Measurements from ENCODE around the gene PPP2R3A. TPM values are rescaled to one million over a fixed set of nuclear protein-coding genes. Genes with fewer than 3 reads are reported as not detected.

The PPP2R3A gene
- polyA plus RNA-seq (2011; rRNA removed) (7.4 and 13.5 TPM in 2 replicates), polyA minus RNA-seq (2011; rRNA and poly(A)+ RNA removed) (15.5 and 16.7 TPM in 2 replicates)

GRCh38 chr3:135965506-135966270, at the start of gene PPP2R3A:
PPP2R3A (plus strand) TSS chr3:135965728; CDS start chr3:136001499, 35,771 bp downstream.
- CTCF ChIA-PET = interaction anchor here (0.5 to 1.6 kb wide), 4 partner anchors 56 to 125 kb away, joined by 3 to 9 read pairs (median 4); no protein-coding TSS in a partner anchor
- POLR2A ChIA-PET = interaction anchor here (1.1 kb wide), 1 partner anchor 44 kb away, joined by 10 read pairs; no protein-coding TSS in a partner anchor
- Histone ChIP-seq H3K27me3 (ENCODE audit: control insufficient read depth, insufficient read depth, low read length) (no peaks in the 10 kb centered on the region), H3K36me3 (ENCODE audit: control insufficient read depth, insufficient read depth, low read length) (no peaks in the 10 kb centered on the region), H3K4me3 (ENCODE audit: low read depth, low read length) (peak within 1 kb of the TSS; percentile 60)
- peak; percentile 27 for DNase-seq (ENCODE audit: low read depth)
- TF ChIP-seq CTCF (IDR thresholded peaks at IDR 0.05; ENCODE audit: insufficient read depth, low read depth, low read length) = no peak

GRCh38 chr3:135916310-135916709, 49.2 kb upstream of the PPP2R3A start:
- TF ChIP-seq CTCF (IDR thresholded peaks at IDR 0.05; ENCODE audit: insufficient read depth, low read depth, low read length) = no peak
- Histone ChIP-seq H3K4me3 (ENCODE audit: low read depth, low read length) (no peak overlapping the region), H3K27me3 (ENCODE audit: control insufficient read depth, insufficient read depth, low read length) (no peaks in the 10 kb centered on the region), H3K36me3 (ENCODE audit: control insufficient read depth, insufficient read depth, low read length) (no peaks in the 10 kb centered on the region)
- CTCF ChIA-PET = interaction anchor here (1.1 to 14.4 kb wide), 6 partner anchors 9 to 128 kb away, joined by 3 to 269 read pairs (median 6); no protein-coding TSS in a partner anchor
- POLR2A ChIA-PET = no interaction called here
- no peak for DNase-seq (ENCODE audit: low read depth)

GRCh38 chr3:135917076-135917475, 48.5 kb upstream of the PPP2R3A start:
- Histone ChIP-seq H3K4me3 (ENCODE audit: low read depth, low read length) (no peak overlapping the region), H3K27me3 (ENCODE audit: control insufficient read depth, insufficient read depth, low read length) (no peaks in the 10 kb centered on the region), H3K36me3 (ENCODE audit: control insufficient read depth, insufficient read depth, low read length) (no peaks in the 10 kb centered on the region)
- POLR2A ChIA-PET = no interaction called here
- CTCF ChIA-PET = interaction anchor here (1.1 to 14.4 kb wide), 6 partner anchors 9 to 127 kb away, joined by 3 to 269 read pairs (median 6); no protein-coding TSS in a partner anchor
- DNase-seq (ENCODE audit: low read depth) = no peak
- TF ChIP-seq CTCF (IDR thresholded peaks at IDR 0.05; ENCODE audit: insufficient read depth, low read depth, low read length) = no peak

- no peak for DNase-seq (ENCODE audit: low read depth)
- no peak for TF ChIP-seq CTCF (IDR thresholded peaks at IDR 0.05; ENCODE audit: insufficient read depth, low read depth, low read length)
- CTCF ChIA-PET = interaction anchor here (0.6 to 14.4 kb wide), 13 partner anchors 9 to 126 kb away, joined by 3 to 269 read pairs (median 3); no protein-coding TSS in a partner anchor
- Histone ChIP-seq H3K4me3 (ENCODE audit: low read depth, low read length) (no peak overlapping the region), H3K36me3 (ENCODE audit: control insufficient read depth, insufficient read depth, low read length) (no peaks in the 10 kb centered on the region), H3K27me3 (ENCODE audit: control insufficient read depth, insufficient read depth, low read length) (no peaks in the 10 kb centered on the region)
- POLR2A ChIA-PET = no interaction called here
Measured at GRCh38 chr3:135917927-135918597, 47.5 kb upstream of the PPP2R3A start.

GRCh38 chr3:135918600-135918999, 46.9 kb upstream of the PPP2R3A start:
- POLR2A ChIA-PET = no interaction called here
- Histone ChIP-seq H3K4me3 (ENCODE audit: low read depth, low read length) (no peak overlapping the region), H3K36me3 (ENCODE audit: control insufficient read depth, insufficient read depth, low read length) (no peaks in the 10 kb centered on the region), H3K27me3 (ENCODE audit: control insufficient read depth, insufficient read depth, low read length) (no peaks in the 10 kb centered on the region)
- CTCF ChIA-PET = interaction anchor here (0.6 to 14.4 kb wide), 12 partner anchors 10 to 126 kb away, joined by 3 to 269 read pairs (median 3); no protein-coding TSS in a partner anchor
- peak; percentile 56 for TF ChIP-seq CTCF (IDR thresholded peaks at IDR 0.05; ENCODE audit: insufficient read depth, low read depth, low read length)
- no peak for DNase-seq (ENCODE audit: low read depth)

Measured in BJ (cell line).